ENCODE measurements around the gene MUC5B.
A peak's percentile ranks its signal among the peaks of the same experiment; 100 is the strongest.

Gene MUC5B

GRCh38 chr11:1302461-1303125 lies 79.7 kb downstream of the MUC5B start:
- DNase-seq = no peak

- DNase-seq = peak; percentile 32 to 37
These were observed 80.4 kb downstream of the MUC5B start for GRCh38 chr11:1303126-1303821.

GRCh38 chr11:1303973-1304372 lies 81.1 kb downstream of the MUC5B start:
- no peak for DNase-seq

- DNase-seq = no peak
These were observed 81.5 kb downstream of the MUC5B start for GRCh38 chr11:1304380-1304779.

- DNase-seq = no peak
These were observed 82.2 kb downstream of the MUC5B start for GRCh38 chr11:1305063-1305495.

- no peak for DNase-seq
These were observed 82.7 kb downstream of the MUC5B start for GRCh38 chr11:1305501-1306056.

GRCh38 chr11:1306186-1307162 lies 83.6 kb downstream of the MUC5B start:
- no peak for DNase-seq

- peak; percentile 30 to 44 for DNase-seq
These were observed 84.5 kb downstream of the MUC5B start for GRCh38 chr11:1307163-1307870.

GRCh38 chr11:1307998-1308742 lies 85.3 kb downstream of the MUC5B start:
- DNase-seq = no peak

- no peak for DNase-seq
These were observed 86.1 kb downstream of the MUC5B start for GRCh38 chr11:1308743-1309497.

GRCh38 chr11:1309498-1310317 lies 86.8 kb downstream of the MUC5B start, which contains the start of gene TOLLIP:
Gene TOLLIP (minus strand): TSS chr11:1309632. CDS start chr11:1309498, 134 bp downstream.
- DNase-seq = peak; percentile 93 to 94

GRCh38 chr11:1310318-1310687 lies 87.4 kb downstream of the MUC5B start:
- DNase-seq = peak in 1 of 2 experiments; percentile 75

GRCh38 chr11:1310772-1311468 lies 88.1 kb downstream of the MUC5B start:
- peak; percentile 96 to 98 for DNase-seq
